ENCODE measurements around the gene IFITM5. TPM values are rescaled to one million over a fixed set of nuclear protein-coding genes. Genes with fewer than 3 reads are reported as not detected.

Gene IFITM5
- total and polyA plus RNA-seq, 2 of the 4 experiments (the other 2 are of a cell fraction): not detected

- Histone ChIP-seq H3K56ac (ENCODE audit: extremely low read depth, insufficient read depth, low read length) (no peak overlapping the region), H3K4me2 (ENCODE audit: low read depth, low read length) (0 out of 2 replicates have a peak overlapping the region, but pooled peaks have one; percentile 26), H3K23ac (ENCODE audit: low read depth, low read length) (0 out of 2 replicates have a peak overlapping the region, but pooled peaks have one; percentile 12), H3K4me1 (ENCODE audit: control insufficient read depth, insufficient read depth, low read length) (peaks cover 5% of the 10 kb centered on the region), H4K8ac (ENCODE audit: low read depth in 2 of 2, low read length in 2 of 2) (peak overlapping the region in 1 of 2 experiments; percentile 24; a peak in 1 of 4 replicates), H2BK5ac (ENCODE audit: low read depth, low read length, poor library complexity, severe bottlenecking) (no peak overlapping the region), H3K27ac (ENCODE audit: insufficient read depth, low read length) (no peak overlapping the region), H3K27me3 (ENCODE audit: control insufficient read depth, insufficient read depth, low read length) (peaks cover 3% of the 10 kb centered on the region), H3K4me3 (ENCODE audit: insufficient read depth, low read depth, low read length) (no peak overlapping the region), H3K4ac (ENCODE audit: low read depth, low read length) (0 out of 2 replicates have a peak overlapping the region, but pooled peaks have one; percentile 15), H3K18ac (ENCODE audit: low read depth, low read length) (peak overlapping the region; percentile 36; the same call in 1 of the 2 replicates), H2AFZ (replicated peaks; ENCODE audit: low read length, poor library complexity) (peak overlapping the region; percentile 87), H4K5ac (ENCODE audit: low read depth, low read length) (peak overlapping the region; percentile 85), H4K91ac (ENCODE audit: insufficient read depth, low read depth, low read length) (peak overlapping the region; percentile 22; the same call in 1 of the 2 replicates), H2AK5ac (ENCODE audit: low read depth, low read length) (peak overlapping the region; percentile 5; the same call in 1 of the 2 replicates), H3K9me3 (ENCODE audit: control insufficient read depth, insufficient read depth, low read length) (no peaks in the 10 kb centered on the region), H3K79me1 (ENCODE audit: low read depth in 1 of 2, low read length in 2 of 2) (no peaks in the 10 kb centered on the region), H3K14ac (replicated peaks; ENCODE audit: low read depth, low read length) (peak overlapping the region; percentile 64), H2AK9ac (replicated peaks; ENCODE audit: low read depth, low read length, poor library complexity) (no peak overlapping the region), H3K36me3 (ENCODE audit: control insufficient read depth, insufficient read depth, low read length) (no peaks in the 10 kb centered on the region), H3K9me1 (ENCODE audit: insufficient read depth, low read length) (no peaks in the 10 kb centered on the region), H3K9ac (ENCODE audit: low read depth, low read length) (0 out of 2 replicates have a peak overlapping the region, but pooled peaks have one; percentile 55), H2BK15ac (ENCODE audit: low read depth, low read length) (no peak overlapping the region; the same call in 2 of the 3 replicates), H2BK120ac (ENCODE audit: low read depth, low read length) (peak overlapping the region; percentile 30; the same call in 1 of the 2 replicates), H4K20me1 (ENCODE audit: insufficient read depth, low read length) (no peaks in the 10 kb centered on the region), H2BK20ac (ENCODE audit: low read depth, low read length) (no peak overlapping the region; the same call in 1 of the 2 replicates)
- POLR2A ChIA-PET (ENCODE audit: unreplicated experiment): no interaction called here
- DNase-seq: no peak
- CTCF ChIA-PET: no interaction called here
- peak; percentile 37 for ATAC-seq (ENCODE audit: low read depth)
- dilution Hi-C loops (cut with HindIII; ENCODE audit: low sequenced_read_pairs, unreplicated experiment): no loop called here
- TF ChIP-seq, protein P1, sequence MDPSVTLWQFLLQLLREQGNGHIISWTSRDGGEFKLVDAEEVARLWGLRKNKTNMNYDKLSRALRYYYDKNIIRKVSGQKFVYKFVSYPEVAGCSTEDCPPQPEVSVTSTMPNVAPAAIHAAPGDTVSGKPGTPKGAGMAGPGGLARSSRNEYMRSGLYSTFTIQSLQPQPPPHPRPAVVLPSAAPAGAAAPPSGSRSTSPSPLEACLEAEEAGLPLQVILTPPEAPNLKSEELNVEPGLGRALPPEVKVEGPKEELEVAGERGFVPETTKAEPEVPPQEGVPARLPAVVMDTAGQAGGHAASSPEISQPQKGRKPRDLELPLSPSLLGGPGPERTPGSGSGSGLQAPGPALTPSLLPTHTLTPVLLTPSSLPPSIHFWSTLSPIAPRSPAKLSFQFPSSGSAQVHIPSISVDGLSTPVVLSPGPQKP (IDR thresholded peaks at IDR 0.05; ENCODE audit: borderline replicate concordance, low read depth, low read length): no peak
- TF ChIP-seq RAD21 (IDR thresholded peaks at IDR 0.05; ENCODE audit: low read length) (no peak), RCOR1 (IDR thresholded peaks at IDR 0.05; ENCODE audit: insufficient replicate concordance, low read length) (no peak), CEBPB (IDR thresholded peaks at IDR 0.05; ENCODE audit: low read depth, low read length) (no peak), NFE2L2 (IDR thresholded peaks at IDR 0.05; ENCODE audit: low read depth, low read length) (no peak), RFX5 (IDR thresholded peaks at IDR 0.05; ENCODE audit: low read depth, low read length) (no peak)
- BruUV-seq (replicated peaks): no TSS peak
- no CpG with 5 or more reads among the region's 15 CpGs for WGBS, 2 experiments (ENCODE audit: extremely low coverage in 2 of 2, insufficient read length in 1 of 2)
- in situ Hi-C loops (cut with MboI; ENCODE audit: low sequenced_read_pairs): no loop called here
- intact Hi-C loops (cut with micrococcal nuclease): no loop called here
Measured at GRCh38 chr11:335779-336658, 36.7 kb upstream of the IFITM5 start.
